BE2C (cell line): ENCODE results near the gene PARP1.

ENCODE experiments used
- DNase-seq: peaks from one replicate; pipeline ENCODE4 v3.0.0-alpha.2; 2020
- H3K27me3 ChIP-seq: fragments of 250-450 bp; sonication (Bioruptor Pico); 2 replicates; pipeline ENCODE4 v1.5.1; 2020; ENCODE audit warnings: mild to moderate bottlenecking
- H3K36me3 ChIP-seq: fragments of 250-450 bp; sonication (Bioruptor Pico); 2 replicates; pipeline ENCODE4 v1.5.1; 2020; ENCODE audit warnings: mild to moderate bottlenecking
- H3K4me1 ChIP-seq: fragments of 250-450 bp; sonication (Bioruptor Pico); 2 replicates; pipeline ENCODE4 v1.5.1; 2020
- H3K4me3 ChIP-seq: 2 replicates; pipeline ENCODE4 v1.5.1; 2011; ENCODE audit warnings: low read depth, low read length
- H3K9me3 ChIP-seq: fragments of 250-450 bp; sonication (Bioruptor Pico); 2 replicates; pipeline ENCODE4 v1.5.1; 2020
- TF ChIP-seq, protein P1 (sequence below): IDR thresholded peaks from 2 replicates; pipeline ENCODE4 v1.5.1; 2012; ENCODE audit warnings: mild to moderate bottlenecking, low read depth, low read length

The PARP1 gene

DNA sequence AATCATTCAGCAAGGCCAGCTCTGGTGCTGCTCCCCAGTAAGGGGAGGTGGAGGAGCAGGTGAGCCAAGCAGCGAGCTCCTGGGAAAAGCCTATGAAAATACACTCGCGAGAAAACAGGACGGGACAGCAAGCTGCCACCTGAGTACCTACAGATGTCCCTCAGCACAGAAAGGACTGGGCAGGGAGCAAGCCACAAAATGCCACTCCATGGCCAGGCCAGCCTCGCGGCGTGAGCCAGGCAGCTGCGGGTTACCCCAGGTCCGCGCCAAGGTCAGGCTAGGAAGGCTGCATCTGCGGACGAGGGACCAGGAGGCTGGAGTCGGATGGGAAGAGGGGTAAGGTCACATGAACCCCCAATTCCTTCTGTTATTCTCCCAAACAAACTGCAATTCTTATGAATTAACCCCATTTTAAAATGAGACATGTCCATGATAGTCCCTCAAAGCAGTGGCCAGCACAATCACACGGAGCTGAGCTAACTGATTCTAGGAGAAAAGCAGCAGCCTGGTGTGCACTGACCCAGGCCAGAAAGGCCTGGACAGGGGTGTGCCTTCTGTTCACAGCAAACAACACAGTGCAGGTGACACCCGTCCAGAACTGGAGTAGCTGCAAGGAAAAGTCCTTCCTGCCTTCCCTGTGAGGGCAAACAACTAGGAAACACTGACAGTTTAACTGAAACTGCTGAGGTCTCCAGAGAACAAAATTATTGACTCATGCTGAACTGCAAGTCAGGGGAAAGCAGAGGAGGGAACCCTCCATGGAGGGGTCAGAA lies 26.5 kb downstream of the PARP1 start:
- TF ChIP-seq, protein P1, sequence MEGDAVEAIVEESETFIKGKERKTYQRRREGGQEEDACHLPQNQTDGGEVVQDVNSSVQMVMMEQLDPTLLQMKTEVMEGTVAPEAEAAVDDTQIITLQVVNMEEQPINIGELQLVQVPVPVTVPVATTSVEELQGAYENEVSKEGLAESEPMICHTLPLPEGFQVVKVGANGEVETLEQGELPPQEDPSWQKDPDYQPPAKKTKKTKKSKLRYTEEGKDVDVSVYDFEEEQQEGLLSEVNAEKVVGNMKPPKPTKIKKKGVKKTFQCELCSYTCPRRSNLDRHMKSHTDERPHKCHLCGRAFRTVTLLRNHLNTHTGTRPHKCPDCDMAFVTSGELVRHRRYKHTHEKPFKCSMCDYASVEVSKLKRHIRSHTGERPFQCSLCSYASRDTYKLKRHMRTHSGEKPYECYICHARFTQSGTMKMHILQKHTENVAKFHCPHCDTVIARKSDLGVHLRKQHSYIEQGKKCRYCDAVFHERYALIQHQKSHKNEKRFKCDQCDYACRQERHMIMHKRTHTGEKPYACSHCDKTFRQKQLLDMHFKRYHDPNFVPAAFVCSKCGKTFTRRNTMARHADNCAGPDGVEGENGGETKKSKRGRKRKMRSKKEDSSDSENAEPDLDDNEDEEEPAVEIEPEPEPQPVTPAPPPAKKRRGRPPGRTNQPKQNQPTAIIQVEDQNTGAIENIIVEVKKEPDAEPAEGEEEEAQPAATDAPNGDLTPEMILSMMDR, result no peak
- no peaks in the 10 kb centered on the region for H3K4me1 ChIP-seq

DNA sequence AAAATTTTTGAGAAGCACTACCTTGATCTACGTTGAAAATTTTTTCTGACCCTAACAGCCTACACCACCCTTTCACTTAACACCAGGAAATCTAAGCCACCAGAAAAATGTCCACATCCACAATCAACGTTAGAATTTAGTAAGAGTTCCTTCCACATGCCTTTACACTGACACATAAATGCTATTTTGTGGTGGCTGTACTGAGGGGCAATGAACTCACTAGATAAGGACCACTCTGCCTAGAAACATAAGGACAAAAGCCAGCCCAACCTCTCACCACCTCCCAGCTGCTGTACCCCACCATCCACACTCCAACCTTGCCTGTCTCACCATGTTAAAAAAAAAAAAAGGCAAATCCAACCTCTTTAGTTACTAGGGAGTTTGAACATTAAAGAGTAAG lies 29.8 kb downstream of the PARP1 start:
- H3K9me3 ChIP-seq, result no peaks in the 10 kb centered on the region
- no peaks in the 10 kb centered on the region for H3K27me3 ChIP-seq
- peaks cover 98% of the 10 kb centered on the region for H3K36me3 ChIP-seq
- DNase-seq, result no peak
- TF ChIP-seq, protein P1, result no peak
- no peaks in the 10 kb centered on the region for H3K4me1 ChIP-seq
- H3K4me3 ChIP-seq, result no peak overlapping the region

More for the DNA sequence above, 26.5 kb downstream of the PARP1 start:
- peaks cover 98% of the 10 kb centered on the region for H3K36me3 ChIP-seq
- no peak for DNase-seq
- H3K9me3 ChIP-seq, result no peaks in the 10 kb centered on the region
- no peak overlapping the region for H3K4me3 ChIP-seq
- H3K27me3 ChIP-seq, result no peaks in the 10 kb centered on the region

DNA sequence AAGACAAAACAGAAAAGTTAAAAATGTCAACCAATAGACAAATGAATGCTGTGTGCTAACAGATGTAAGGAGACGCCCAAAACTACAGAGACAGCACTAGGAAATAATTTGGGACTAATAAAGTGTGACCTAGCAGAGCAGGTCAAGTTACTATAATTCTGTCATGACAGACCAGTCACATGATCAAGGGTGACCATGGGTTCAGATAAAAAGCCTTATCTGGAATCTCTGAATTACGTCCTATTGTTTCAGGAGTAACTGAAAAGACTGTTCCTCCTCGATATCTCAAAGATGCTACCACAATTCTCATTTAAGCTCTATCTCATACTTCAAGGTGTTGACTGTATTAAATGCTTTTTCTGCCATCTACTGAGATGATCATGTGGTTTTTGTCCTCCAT lies 31.6 kb downstream of the PARP1 start:
- no peaks in the 10 kb centered on the region for H3K9me3 ChIP-seq
- no peaks in the 10 kb centered on the region for H3K27me3 ChIP-seq
- DNase-seq, result no peak
- TF ChIP-seq, protein P1, result no peak
- H3K4me3 ChIP-seq, result no peak overlapping the region
- no peaks in the 10 kb centered on the region for H3K4me1 ChIP-seq
- H3K36me3 ChIP-seq, result peaks cover 98% of the 10 kb centered on the region

DNA sequence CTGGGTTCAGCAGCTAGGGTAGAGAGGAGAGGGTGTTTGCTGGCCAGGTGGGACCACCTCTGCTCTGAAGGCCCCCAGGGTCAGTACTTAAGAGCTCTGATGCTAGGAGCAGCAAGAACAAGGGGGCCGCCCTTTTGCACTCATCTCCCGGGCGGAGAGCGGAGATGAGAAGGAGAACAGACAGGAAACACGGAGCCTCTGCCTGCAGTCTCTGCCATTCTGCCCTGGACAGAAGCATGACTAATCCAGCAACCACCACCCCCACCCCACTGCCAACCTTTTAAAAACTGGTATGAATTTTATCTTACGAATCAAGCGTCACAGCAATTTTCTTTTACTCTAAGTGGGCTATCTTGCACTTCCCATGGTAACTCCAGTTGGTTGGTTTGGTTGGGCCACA lies 34.5 kb downstream of the PARP1 start:
- Histone ChIP-seq H3K27me3 (no peaks in the 10 kb centered on the region), H3K36me3 (peaks cover 96% of the 10 kb centered on the region), H3K4me3 (no peak overlapping the region), H3K9me3 (no peaks in the 10 kb centered on the region), H3K4me1 (no peaks in the 10 kb centered on the region)
- TF ChIP-seq, protein P1, result no peak
- DNase-seq, result no peak

DNA sequence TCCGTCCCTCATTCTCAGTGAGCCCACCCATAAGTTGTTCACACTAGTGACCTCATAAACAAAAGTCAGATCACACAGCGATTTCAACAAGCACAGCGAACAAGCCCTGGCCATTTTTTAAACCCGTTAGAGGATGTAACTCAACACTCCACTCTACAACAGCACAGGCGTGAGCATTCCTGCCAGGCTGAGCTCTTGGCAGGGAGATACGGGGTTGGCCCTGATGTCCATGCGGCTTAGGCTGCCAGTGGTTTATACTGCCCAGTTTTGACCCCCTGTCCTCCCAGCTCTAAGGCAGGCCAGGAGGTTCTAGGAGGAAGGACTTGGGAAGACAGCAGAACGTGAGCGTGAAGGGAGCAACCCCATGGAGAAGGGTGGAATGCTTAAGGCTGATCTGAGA lies 35.0 kb downstream of the PARP1 start:
- no peaks in the 10 kb centered on the region for H3K4me1 ChIP-seq
- TF ChIP-seq, protein P1, result no peak
- peaks cover 96% of the 10 kb centered on the region for H3K36me3 ChIP-seq

DNA sequence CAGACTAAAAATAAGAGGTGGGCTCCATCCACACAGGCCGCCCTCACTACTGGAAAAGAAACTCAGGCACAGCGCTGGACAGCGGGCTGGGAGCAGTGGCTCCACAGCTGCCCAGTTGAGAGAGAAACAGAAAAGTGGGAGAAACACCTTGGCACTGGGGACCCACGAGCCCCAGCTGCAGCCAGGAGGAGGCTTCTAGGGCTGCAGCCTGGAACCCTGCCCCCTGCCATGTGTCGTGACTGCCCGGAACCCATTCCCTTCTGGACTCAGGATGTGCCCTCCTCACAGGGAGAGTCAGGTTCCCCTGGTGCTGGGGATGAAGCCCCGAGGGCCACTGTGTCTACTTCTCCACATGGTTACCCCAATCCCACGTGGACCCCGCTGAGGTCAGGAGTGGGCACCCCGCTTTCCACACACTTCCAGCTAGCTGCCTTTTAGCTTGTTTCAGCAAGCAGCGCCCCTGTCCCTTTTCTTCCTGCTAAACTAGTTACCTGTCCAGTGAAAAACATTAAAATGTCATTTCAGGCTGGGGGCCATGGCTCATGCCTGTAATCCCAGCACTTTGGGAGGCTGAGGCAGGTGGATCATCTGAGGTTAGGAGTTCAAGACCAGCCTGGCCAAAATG lies 35.9 kb downstream of the PARP1 start:
- no peaks in the 10 kb centered on the region for H3K4me1 ChIP-seq
- DNase-seq, result no peak
- peaks cover 98% of the 10 kb centered on the region for H3K36me3 ChIP-seq
- no peak overlapping the region for H3K4me3 ChIP-seq
- H3K27me3 ChIP-seq, result no peaks in the 10 kb centered on the region
- H3K9me3 ChIP-seq, result no peaks in the 10 kb centered on the region
- TF ChIP-seq, protein P1, result no peak

More for the DNA sequence above, 35.0 kb downstream of the PARP1 start:
- no peak for DNase-seq
- Histone ChIP-seq H3K27me3 (no peaks in the 10 kb centered on the region), H3K9me3 (no peaks in the 10 kb centered on the region), H3K4me3 (no peak overlapping the region)
